Glutamatergic neuron (in vitro differentiated cells): ENCODE data around the gene LCA5. TPM values are rescaled to one million over a fixed set of nuclear protein-coding genes. Genes with fewer than 3 reads are reported as not detected.

Experiments used
- DNase-seq: peaks from one replicate; pipeline ENCODE4 v3.0.0; 2022
- H3K27ac Mint-ChIP-seq: one replicate; pipeline ENCODE4 v1.8.0; 2020; ENCODE audit warnings: mild to moderate bottlenecking, mixed read lengths, inconsistent platforms; ENCODE audit not compliant: unreplicated experiment
- H3K27me3 Mint-ChIP-seq: one replicate; pipeline ENCODE4 v1.8.0; 2020; ENCODE audit warnings: mild to moderate bottlenecking, moderate library complexity, mixed read lengths, inconsistent platforms; ENCODE audit not compliant: unreplicated experiment
- H3K36me3 Mint-ChIP-seq: one replicate; pipeline ENCODE4 v1.8.0; 2020; ENCODE audit warnings: mild to moderate bottlenecking, mixed read lengths, inconsistent platforms; ENCODE audit not compliant: unreplicated experiment
- H3K4me1 Mint-ChIP-seq: one replicate; pipeline ENCODE4 v1.8.0; 2020; ENCODE audit warnings: mild to moderate bottlenecking, low read depth, mixed read lengths, inconsistent platforms; ENCODE audit not compliant: unreplicated experiment
- H3K4me3 Mint-ChIP-seq: one replicate; pipeline ENCODE4 v1.8.0; 2020; ENCODE audit warnings: mild to moderate bottlenecking, mixed read lengths, inconsistent platforms; ENCODE audit not compliant: unreplicated experiment
- H3K9me3 Mint-ChIP-seq: one replicate; pipeline ENCODE4 v1.8.0; 2020; ENCODE audit warnings: mild to moderate bottlenecking, moderate library complexity, mixed read lengths, inconsistent platforms; ENCODE audit not compliant: unreplicated experiment
- total RNA-seq: library from RNA; stranded (reverse); fragmentation: NEBNext Ultra II Directional; extraction: Animal tissue kit (Norgen Biotek cat#: 25700); gene quantifications from one replicate; pipeline ENCODE4 v1.2.1, GENCODE V29; 2021; ENCODE audit not compliant: unreplicated experiment
- TF ChIP-seq, protein P1 (sequence below): fragments of 200-600 bp; sonication (generic); IDR thresholded peaks from one replicate; pipeline ENCODE4 v1.5.0; 2021; ENCODE audit not compliant: partially characterized antibody, unreplicated experiment

The LCA5 gene
- total RNA-seq, 1 donor from 2014 or later: 5.3 TPM

DNA sequence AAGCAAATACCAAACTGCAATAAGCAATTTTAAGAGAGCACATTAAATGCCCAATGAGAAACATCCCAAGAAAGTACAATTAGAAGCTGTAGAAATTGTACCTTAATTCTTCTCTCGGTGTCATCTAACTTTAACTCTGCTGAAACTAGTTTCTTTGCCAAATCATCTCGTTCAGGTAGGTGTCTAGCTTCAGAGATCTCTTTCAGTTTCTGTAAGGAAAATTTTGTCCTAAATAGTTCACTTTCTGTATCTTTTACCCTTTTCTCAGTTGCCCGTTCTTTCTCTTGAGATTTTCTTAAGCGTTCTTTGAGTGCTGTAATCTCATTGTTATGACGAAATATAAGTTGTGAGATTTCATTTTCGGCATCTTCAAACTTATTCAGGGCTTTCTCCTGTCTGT, 24.1 kb downstream of the LCA5 start:
- H3K4me1 Mint-ChIP-seq: no peaks in the 10 kb centered on the region
- H3K27me3 Mint-ChIP-seq: no peaks in the 10 kb centered on the region
- no peaks in the 10 kb centered on the region for H3K9me3 Mint-ChIP-seq
- TF ChIP-seq, protein P1, sequence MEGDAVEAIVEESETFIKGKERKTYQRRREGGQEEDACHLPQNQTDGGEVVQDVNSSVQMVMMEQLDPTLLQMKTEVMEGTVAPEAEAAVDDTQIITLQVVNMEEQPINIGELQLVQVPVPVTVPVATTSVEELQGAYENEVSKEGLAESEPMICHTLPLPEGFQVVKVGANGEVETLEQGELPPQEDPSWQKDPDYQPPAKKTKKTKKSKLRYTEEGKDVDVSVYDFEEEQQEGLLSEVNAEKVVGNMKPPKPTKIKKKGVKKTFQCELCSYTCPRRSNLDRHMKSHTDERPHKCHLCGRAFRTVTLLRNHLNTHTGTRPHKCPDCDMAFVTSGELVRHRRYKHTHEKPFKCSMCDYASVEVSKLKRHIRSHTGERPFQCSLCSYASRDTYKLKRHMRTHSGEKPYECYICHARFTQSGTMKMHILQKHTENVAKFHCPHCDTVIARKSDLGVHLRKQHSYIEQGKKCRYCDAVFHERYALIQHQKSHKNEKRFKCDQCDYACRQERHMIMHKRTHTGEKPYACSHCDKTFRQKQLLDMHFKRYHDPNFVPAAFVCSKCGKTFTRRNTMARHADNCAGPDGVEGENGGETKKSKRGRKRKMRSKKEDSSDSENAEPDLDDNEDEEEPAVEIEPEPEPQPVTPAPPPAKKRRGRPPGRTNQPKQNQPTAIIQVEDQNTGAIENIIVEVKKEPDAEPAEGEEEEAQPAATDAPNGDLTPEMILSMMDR: no peak
- H3K36me3 Mint-ChIP-seq: peaks cover 5% of the 10 kb centered on the region
- H3K4me3 Mint-ChIP-seq: no peak overlapping the region
- DNase-seq: no peak
- no peak overlapping the region for H3K27ac Mint-ChIP-seq

DNA sequence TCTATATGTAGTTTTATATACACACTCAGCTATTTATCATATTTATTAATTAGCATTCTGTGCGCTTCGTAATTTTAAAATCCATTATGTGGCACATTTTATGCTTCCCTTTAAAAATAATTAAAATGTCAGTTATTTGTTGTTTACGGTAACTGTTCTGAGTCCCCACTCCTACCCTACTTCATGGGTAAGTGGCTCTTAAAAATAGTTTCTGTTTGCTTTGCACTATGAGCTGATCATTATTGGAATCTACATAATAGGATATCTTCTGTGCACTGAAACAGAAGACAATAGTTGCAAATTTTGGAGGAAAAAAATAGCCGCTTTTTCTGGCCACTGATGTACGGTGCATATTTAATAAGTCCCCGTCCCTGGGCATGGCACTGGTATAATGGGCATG, 25.2 kb downstream of the LCA5 start:
- TF ChIP-seq, protein P1: no peak
- Mint-ChIP-seq H3K27ac (no peak overlapping the region), H3K4me3 (no peak overlapping the region)

DNA sequence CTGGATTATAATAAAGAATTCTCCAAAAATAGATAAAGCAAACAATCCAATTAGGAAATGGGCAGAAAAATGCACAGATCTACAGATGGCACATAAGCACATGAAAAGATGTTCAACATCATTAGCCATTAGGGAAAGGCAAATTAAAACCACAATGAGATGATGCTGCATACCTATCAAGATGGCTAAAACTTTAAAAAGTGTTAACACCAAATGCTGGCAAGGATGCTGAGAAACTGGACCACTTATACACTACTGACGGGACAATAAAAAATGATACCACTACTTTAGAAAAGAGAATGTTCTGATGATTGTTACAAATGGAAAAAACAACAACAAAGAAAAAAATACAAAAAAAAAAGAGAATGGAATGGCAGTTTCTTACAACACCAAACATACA, 26.5 kb downstream of the LCA5 start:
- Mint-ChIP-seq H3K4me1 (no peaks in the 10 kb centered on the region), H3K27ac (no peak overlapping the region), H3K36me3 (peaks cover 5% of the 10 kb centered on the region), H3K4me3 (no peak overlapping the region), H3K27me3 (no peaks in the 10 kb centered on the region), H3K9me3 (no peaks in the 10 kb centered on the region)
- TF ChIP-seq, protein P1: no peak
- DNase-seq: no peak

More for the DNA sequence above, 25.2 kb downstream of the LCA5 start:
- no peak for DNase-seq
- no peaks in the 10 kb centered on the region for H3K27me3 Mint-ChIP-seq
- H3K36me3 Mint-ChIP-seq: peaks cover 5% of the 10 kb centered on the region
- H3K4me1 Mint-ChIP-seq: no peaks in the 10 kb centered on the region
- H3K9me3 Mint-ChIP-seq: no peaks in the 10 kb centered on the region

- no peak overlapping the region for H3K4me3 Mint-ChIP-seq
- TF ChIP-seq, protein P1: no peak
- H3K27me3 Mint-ChIP-seq: no peaks in the 10 kb centered on the region
- no peaks in the 10 kb centered on the region for H3K9me3 Mint-ChIP-seq
- DNase-seq: no peak
- no peaks in the 10 kb centered on the region for H3K4me1 Mint-ChIP-seq
- peaks cover 5% of the 10 kb centered on the region for H3K36me3 Mint-ChIP-seq
- H3K27ac Mint-ChIP-seq: no peak overlapping the region
Observed at GRCh38 chr6:79506251-79506650, 31.0 kb downstream of the LCA5 start.

DNA sequence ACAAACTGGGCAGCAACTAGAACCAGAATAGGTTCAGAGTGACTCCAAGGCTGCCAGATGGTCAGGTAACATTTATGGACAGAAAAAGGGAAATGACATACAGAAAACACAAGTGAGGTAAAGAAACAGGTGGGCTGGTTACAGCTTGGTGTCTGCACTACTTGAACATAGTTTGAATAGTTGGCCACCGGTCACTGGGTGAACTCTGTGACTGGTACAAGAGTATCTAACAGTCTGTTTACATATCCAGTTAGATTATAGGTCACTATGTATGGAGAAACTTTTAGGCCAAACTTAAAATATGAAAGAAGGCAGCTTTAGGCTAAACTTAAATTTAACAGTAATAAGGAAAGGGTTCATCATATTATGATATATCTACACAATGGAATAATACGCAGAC, 32.9 kb downstream of the LCA5 start:
- no peaks in the 10 kb centered on the region for H3K36me3 Mint-ChIP-seq
- no peaks in the 10 kb centered on the region for H3K9me3 Mint-ChIP-seq
- no peaks in the 10 kb centered on the region for H3K4me1 Mint-ChIP-seq
- no peaks in the 10 kb centered on the region for H3K27me3 Mint-ChIP-seq
- no peak for DNase-seq
- no peak overlapping the region for H3K4me3 Mint-ChIP-seq
- no peak overlapping the region for H3K27ac Mint-ChIP-seq
- TF ChIP-seq, protein P1: no peak
